WTC11 (cell line): Measurements from ENCODE around the gene TATDN2.

Experiments used
- CTCF ChIP-seq: fragments of 200-600 bp; IDR thresholded peaks from 2 replicates; pipeline ENCODE4 v1.8.0; 2022; ENCODE audit warnings: antibody characterized with exemption
- ELF4 ChIP-seq: sonication (generic); formaldehyde crosslinking; IDR thresholded peaks from 2 replicates; pipeline ENCODE4 v1.8.1; 2022; ENCODE audit warnings: low read depth, mild to moderate bottlenecking, moderate library complexity, missing genetic modification reagents
- GABPB1 ChIP-seq: sonication (generic); formaldehyde crosslinking; IDR thresholded peaks from 2 replicates; pipeline ENCODE4 v1.8.1; 2023; ENCODE audit warnings: mild to moderate bottlenecking, missing genetic modification reagents
- KAT7 ChIP-seq: sonication (generic); formaldehyde crosslinking; IDR thresholded peaks from 2 replicates; pipeline ENCODE4 v1.8.1; 2023; ENCODE audit warnings: missing genetic modification reagents, mild to moderate bottlenecking, borderline replicate concordance
- TEAD4 ChIP-seq: sonication (generic); formaldehyde crosslinking; IDR thresholded peaks from 2 replicates; pipeline ENCODE4 v1.8.0; 2022; ENCODE audit warnings: mild to moderate bottlenecking, missing genetic modification reagents

DNA sequence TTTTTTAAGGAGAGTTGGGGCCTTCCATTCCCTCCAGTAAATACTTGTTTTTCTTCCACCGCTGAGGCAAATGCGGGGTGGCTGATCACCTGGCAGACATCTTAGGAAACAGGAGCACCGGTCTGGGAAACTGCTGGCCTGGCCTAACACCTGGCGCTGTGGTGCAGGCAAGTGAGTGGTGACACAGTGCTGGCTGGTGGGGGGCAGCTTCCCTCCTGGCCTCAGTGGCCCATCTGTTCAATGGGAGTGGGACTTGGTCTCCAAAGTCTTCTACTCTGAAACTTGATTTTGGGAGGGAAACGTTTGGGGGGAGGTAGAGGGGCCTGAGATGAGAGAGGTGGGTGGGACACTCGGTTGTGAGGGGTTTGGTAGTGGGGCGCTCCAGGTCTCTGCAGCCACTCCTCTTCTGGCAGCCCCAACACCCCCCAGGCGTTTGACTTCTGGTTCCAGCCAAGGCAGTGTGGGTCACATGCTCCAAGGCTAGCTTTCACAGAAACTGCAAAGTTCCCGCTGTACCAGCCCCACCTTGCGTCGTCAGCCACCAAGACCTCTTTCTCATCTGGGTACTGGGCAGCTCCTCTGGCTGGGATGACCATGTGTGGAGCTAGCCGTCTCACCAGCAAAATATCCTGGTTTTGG lies 39.8 kb downstream of the TATDN2 start:
- no peak for TF ChIP-seq KAT7 (CRISPR knock-in tag)
- no peak for TF ChIP-seq CTCF
- TF ChIP-seq ELF4: no peak
- TF ChIP-seq GABPB1 (CRISPR knock-in tag): no peak
- TF ChIP-seq TEAD4 (CRISPR knock-in tag): no peak
